Stimulated activated CD8-positive, alpha-beta memory T cell treated with anti-CD3 and anti-CD28 coated beads, Interleukin-7, amount 100 ng/mL, for 1 hour (primary cell): ENCODE data around the gene FOS.
"Not testable (repeated sequence)": the region's sequence is repeated elsewhere in the genome, so short reads cannot be mapped to it uniquely, and the experiment has no call there.

ENCODE experiments used
- DNase-seq, 2 donors: peaks; one replicate each; pipeline ENCODE4 v3.0.0-alpha.2; 2020; ENCODE audit warnings: low read depth in 2 of 2

The FOS gene

GRCh38 chr14:75294649-75295033 is 16.0 kb downstream of the FOS start:
- DNase-seq: no peak

- no peak for DNase-seq
These were observed 16.4 kb downstream of the FOS start for GRCh38 chr14:75295061-75295461.

- peak in 1 of 2 donors; percentile 58 for DNase-seq
These were observed 17.1 kb downstream of the FOS start for GRCh38 chr14:75295491-75296345.

GRCh38 chr14:75297411-75298040 is 18.9 kb downstream of the FOS start:
- DNase-seq: no peak

- no peak for DNase-seq
These were observed 19.7 kb downstream of the FOS start for GRCh38 chr14:75298187-75298965.

GRCh38 chr14:75299059-75299458 is 20.4 kb downstream of the FOS start:
- no peak for DNase-seq

GRCh38 chr14:75299576-75299975 is 20.9 kb downstream of the FOS start:
- DNase-seq: no peak

GRCh38 chr14:75301666-75302325 is 23.2 kb downstream of the FOS start:
- DNase-seq: no peak

GRCh38 chr14:75303381-75303789 is 24.8 kb downstream of the FOS start:
- no peak for DNase-seq

GRCh38 chr14:75306410-75306809 is 27.8 kb downstream of the FOS start:
- not testable (repeated sequence) for DNase-seq

- DNase-seq: no peak
These were observed 28.5 kb downstream of the FOS start for GRCh38 chr14:75306927-75307699.

GRCh38 chr14:75307700-75308379 is 29.2 kb downstream of the FOS start:
- peak in 1 of 2 donors; percentile 53 for DNase-seq

GRCh38 chr14:75308991-75309390 is 30.4 kb downstream of the FOS start:
- not testable (repeated sequence) for DNase-seq

GRCh38 chr14:75309561-75309960 is 30.9 kb downstream of the FOS start:
- DNase-seq: not testable (repeated sequence)

- DNase-seq: no peak
These were observed 31.9 kb downstream of the FOS start for GRCh38 chr14:75310295-75311111.

GRCh38 chr14:75311356-75311755 is 32.7 kb downstream of the FOS start:
- DNase-seq: no peak

GRCh38 chr14:75312341-75312740 is 33.7 kb downstream of the FOS start:
- no peak for DNase-seq

GRCh38 chr14:75313294-75313693 is 34.7 kb downstream of the FOS start:
- no peak for DNase-seq

GRCh38 chr14:75315144-75315543 is 36.5 kb downstream of the FOS start:
- DNase-seq: no peak

- DNase-seq: no peak
These were observed 38.5 kb downstream of the FOS start for GRCh38 chr14:75317148-75317547.
